ENCODE data around the gene PAK5.

DNA sequence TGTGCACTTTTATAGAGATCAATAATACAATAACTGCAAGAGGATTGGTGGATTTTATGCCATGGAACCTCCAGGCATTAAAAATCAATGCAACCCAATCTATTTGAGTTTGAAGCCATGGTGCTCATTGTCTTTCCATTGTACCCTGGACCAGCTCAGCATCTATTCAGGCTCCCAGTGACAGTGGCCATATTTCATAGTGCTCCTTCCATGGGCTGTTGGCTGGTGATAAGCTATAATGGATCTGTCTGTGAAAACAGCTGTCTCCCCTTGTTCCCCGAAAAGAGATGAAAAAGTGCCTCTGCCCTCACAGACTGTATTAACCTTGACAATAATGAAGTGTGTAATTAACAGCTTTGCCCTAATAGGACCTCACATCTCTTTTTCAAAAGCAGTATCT lies 250.2 kb downstream of the PAK5 start:
- no peak for TF ChIP-seq FOXA3 (CRISPR knock-in tag; conservative IDR thresholded peaks at IDR 0.05 in 1 of 2, IDR thresholded peaks at IDR 0.05 in 1 of 2)
- TF ChIP-seq, protein P1, sequence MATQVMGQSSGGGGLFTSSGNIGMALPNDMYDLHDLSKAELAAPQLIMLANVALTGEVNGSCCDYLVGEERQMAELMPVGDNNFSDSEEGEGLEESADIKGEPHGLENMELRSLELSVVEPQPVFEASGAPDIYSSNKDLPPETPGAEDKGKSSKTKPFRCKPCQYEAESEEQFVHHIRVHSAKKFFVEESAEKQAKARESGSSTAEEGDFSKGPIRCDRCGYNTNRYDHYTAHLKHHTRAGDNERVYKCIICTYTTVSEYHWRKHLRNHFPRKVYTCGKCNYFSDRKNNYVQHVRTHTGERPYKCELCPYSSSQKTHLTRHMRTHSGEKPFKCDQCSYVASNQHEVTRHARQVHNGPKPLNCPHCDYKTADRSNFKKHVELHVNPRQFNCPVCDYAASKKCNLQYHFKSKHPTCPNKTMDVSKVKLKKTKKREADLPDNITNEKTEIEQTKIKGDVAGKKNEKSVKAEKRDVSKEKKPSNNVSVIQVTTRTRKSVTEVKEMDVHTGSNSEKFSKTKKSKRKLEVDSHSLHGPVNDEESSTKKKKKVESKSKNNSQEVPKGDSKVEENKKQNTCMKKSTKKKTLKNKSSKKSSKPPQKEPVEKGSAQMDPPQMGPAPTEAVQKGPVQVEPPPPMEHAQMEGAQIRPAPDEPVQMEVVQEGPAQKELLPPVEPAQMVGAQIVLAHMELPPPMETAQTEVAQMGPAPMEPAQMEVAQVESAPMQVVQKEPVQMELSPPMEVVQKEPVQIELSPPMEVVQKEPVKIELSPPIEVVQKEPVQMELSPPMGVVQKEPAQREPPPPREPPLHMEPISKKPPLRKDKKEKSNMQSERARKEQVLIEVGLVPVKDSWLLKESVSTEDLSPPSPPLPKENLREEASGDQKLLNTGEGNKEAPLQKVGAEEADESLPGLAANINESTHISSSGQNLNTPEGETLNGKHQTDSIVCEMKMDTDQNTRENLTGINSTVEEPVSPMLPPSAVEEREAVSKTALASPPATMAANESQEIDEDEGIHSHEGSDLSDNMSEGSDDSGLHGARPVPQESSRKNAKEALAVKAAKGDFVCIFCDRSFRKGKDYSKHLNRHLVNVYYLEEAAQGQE (IDR thresholded peaks at IDR 0.05; ENCODE audit: borderline replicate concordance): no peak
- TF ChIP-seq, protein P1 (CRISPR knock-in tag; IDR thresholded peaks at IDR 0.05; ENCODE audit: low read depth): no peak
- TF ChIP-seq FOSL1 (tag; conservative IDR thresholded peaks at IDR 0.05): no peak
- TF ChIP-seq EZH2 (IDR thresholded peaks at IDR 0.05; ENCODE audit: borderline replicate concordance, low read depth, low read length): no peak
- no peak for TF ChIP-seq KAT8 (IDR thresholded peaks at IDR 0.05; ENCODE audit: low read depth)
- TF ChIP-seq, protein P2, sequence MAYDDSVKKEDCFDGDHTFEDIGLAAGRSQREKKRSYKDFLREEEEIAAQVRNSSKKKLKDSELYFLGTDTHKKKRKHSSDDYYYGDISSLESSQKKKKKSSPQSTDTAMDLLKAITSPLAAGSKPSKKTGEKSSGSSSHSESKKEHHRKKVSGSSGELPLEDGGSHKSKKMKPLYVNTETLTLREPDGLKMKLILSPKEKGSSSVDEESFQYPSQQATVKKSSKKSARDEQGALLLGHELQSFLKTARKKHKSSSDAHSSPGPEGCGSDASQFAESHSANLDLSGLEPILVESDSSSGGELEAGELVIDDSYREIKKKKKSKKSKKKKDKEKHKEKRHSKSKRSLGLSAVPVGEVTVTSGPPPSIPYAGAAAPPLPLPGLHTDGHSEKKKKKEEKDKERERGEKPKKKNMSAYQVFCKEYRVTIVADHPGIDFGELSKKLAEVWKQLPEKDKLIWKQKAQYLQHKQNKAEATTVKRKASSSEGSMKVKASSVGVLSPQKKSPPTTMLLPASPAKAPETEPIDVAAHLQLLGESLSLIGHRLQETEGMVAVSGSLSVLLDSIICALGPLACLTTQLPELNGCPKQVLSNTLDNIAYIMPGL (CRISPR knock-in tag; IDR thresholded peaks at IDR 0.05): no peak
- no peak for TF ChIP-seq POLR2A (conservative IDR thresholded peaks at IDR 0.05)
- no peak for TF ChIP-seq SOX6 (IDR thresholded peaks at IDR 0.05)
- TF ChIP-seq ELF1 (tag; IDR thresholded peaks at IDR 0.05): no peak
- TF ChIP-seq, protein P3, sequence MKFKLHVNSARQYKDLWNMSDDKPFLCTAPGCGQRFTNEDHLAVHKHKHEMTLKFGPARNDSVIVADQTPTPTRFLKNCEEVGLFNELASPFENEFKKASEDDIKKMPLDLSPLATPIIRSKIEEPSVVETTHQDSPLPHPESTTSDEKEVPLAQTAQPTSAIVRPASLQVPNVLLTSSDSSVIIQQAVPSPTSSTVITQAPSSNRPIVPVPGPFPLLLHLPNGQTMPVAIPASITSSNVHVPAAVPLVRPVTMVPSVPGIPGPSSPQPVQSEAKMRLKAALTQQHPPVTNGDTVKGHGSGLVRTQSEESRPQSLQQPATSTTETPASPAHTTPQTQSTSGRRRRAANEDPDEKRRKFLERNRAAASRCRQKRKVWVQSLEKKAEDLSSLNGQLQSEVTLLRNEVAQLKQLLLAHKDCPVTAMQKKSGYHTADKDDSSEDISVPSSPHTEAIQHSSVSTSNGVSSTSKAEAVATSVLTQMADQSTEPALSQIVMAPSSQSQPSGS (CRISPR knock-in tag; IDR thresholded peaks at IDR 0.05): no peak
- no peak for TF ChIP-seq SREBF2 (CRISPR knock-in tag; IDR thresholded peaks at IDR 0.05)
- no peak for TF ChIP-seq PRPF4 (IDR thresholded peaks at IDR 0.05; ENCODE audit: insufficient read depth, low read depth, low read length, poor library complexity, severe bottlenecking)
